SK-N-MC (cell line): ENCODE results near the gene MTA1.

Source experiments
- EZH2 ChIP-seq: fragments of 200-600 bp; sonication (generic); IDR thresholded peaks from one replicate; pipeline ENCODE4 v1.6.1; 2017; ENCODE audit warnings: antibody characterized with exemption
- FOXP2 ChIP-seq: optimal IDR thresholded peaks from 2 replicates; pipeline ENCODE3; 2011; ENCODE audit warnings: mild to moderate bottlenecking, moderate library complexity; ENCODE audit not compliant: insufficient read depth; ENCODE audit errors: extremely low read length, control extremely low read depth
- POLR2AphosphoS5 ChIP-seq: IDR thresholded peaks from 2 replicates; pipeline ENCODE4 v1.6.1; 2012; ENCODE audit warnings: mild to moderate bottlenecking, low read depth, low read length, borderline replicate concordance

- no peak; the same call in 1 of the 2 replicates for TF ChIP-seq POLR2AphosphoS5
- TF ChIP-seq EZH2 = no peak
- TF ChIP-seq FOXP2 = no peak
These were observed 28.3 kb downstream of the MTA1 start for GRCh38 chr14:105447651-105448640.
